ENCODE results near the gene PLA2G4E.
A peak's percentile ranks its signal among the peaks of the same experiment; 100 is the strongest.

Gene PLA2G4E

DNA sequence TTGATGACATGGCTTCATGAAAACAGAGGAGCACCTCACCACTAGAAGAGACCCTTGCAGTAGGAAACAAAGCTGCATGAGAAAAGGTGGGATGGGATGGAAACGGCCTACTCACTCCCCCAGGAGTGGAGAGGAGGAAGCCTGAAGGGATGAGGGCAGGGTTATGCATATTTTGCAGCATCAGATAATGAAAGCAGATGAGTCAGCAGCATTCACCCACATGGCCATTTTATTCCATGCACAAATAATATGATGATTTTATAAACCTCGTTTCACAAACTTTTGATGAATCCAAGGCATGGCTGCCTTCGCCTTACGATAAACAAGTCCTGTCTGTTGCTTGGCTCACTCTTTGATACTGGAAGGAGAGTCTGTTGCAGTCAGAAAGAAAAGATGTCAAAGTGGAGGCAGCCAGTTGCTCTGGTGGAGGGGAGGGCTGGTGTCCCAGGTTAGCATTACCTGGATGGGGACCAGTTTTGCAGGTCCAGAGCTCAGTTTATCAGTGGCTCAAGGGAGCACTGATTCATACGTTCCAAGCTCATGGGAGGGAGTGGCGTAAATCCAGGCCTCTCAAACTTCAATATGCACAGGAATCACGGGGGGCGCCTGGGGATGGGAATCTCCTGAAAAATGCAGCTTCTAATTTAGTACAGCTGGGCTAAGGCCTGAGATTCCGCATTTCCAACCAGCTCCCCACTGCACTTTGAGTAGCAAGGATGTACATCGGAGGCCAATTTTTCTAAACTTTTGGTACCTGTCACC, 39.3 kb downstream of the PLA2G4E start:
- no peak overlapping the region for H3K9ac ChIP-seq (ENCODE audit: low read depth, low read length)
- no peak overlapping the region for H3K27ac ChIP-seq (ENCODE audit: low read depth, low read length)
- H3K36me3 ChIP-seq (ENCODE audit: control insufficient read depth, insufficient read depth, low read length): no peaks in the 10 kb centered on the region
- no peaks in the 10 kb centered on the region for H3K27me3 ChIP-seq (ENCODE audit: control insufficient read depth, insufficient read depth, low read length)
- no peak overlapping the region for H3K4me3 ChIP-seq (ENCODE audit: low read depth, low read length)
- H3K9me3 ChIP-seq (ENCODE audit: control insufficient read depth, insufficient read depth, low read length): no peaks in the 10 kb centered on the region
- H3K4me1 ChIP-seq (ENCODE audit: control insufficient read depth, insufficient read depth, low read length): no peaks in the 10 kb centered on the region

DNA sequence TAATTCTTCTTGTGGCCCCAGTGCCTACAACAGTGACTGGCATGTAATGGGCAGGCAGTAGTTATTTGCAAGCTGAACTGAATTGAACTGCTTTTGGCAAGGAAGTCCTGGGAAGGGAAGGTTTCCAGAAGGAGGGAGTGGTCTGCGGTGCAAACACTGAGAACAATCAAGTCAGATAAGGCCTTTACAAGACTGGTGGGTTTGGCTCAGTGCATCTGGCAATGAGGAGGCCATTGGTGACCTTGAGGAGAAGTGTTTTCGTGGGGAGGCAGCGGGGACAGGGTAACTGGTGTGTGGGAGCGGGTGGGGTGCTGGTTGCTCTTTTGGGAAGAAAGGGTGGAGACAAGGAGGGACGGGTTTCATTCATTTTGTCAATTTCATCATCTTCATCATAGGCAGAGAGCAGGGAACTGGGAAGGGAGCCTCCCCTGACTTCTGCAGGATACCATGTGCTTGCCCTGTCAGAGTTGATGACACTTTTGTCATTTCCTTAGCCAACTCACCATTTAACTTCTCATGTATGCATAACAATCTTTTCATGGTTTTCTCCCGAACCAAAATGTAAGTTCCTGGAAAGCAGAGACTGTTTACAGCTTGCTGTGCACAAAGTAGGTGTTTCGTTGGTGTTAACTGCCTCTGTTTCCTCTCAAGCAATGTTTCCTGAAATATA, 40.1 kb downstream of the PLA2G4E start:
- Histone ChIP-seq H3K9ac (ENCODE audit: low read depth, low read length) (no peak overlapping the region), H3K4me1 (ENCODE audit: control insufficient read depth, insufficient read depth, low read length) (no peaks in the 10 kb centered on the region), H3K9me3 (ENCODE audit: control insufficient read depth, insufficient read depth, low read length) (no peaks in the 10 kb centered on the region), H3K27ac (ENCODE audit: low read depth, low read length) (no peak overlapping the region), H3K27me3 (ENCODE audit: control insufficient read depth, insufficient read depth, low read length) (no peaks in the 10 kb centered on the region), H3K36me3 (ENCODE audit: control insufficient read depth, insufficient read depth, low read length) (no peaks in the 10 kb centered on the region), H3K4me3 (ENCODE audit: low read depth, low read length) (no peak overlapping the region)

DNA sequence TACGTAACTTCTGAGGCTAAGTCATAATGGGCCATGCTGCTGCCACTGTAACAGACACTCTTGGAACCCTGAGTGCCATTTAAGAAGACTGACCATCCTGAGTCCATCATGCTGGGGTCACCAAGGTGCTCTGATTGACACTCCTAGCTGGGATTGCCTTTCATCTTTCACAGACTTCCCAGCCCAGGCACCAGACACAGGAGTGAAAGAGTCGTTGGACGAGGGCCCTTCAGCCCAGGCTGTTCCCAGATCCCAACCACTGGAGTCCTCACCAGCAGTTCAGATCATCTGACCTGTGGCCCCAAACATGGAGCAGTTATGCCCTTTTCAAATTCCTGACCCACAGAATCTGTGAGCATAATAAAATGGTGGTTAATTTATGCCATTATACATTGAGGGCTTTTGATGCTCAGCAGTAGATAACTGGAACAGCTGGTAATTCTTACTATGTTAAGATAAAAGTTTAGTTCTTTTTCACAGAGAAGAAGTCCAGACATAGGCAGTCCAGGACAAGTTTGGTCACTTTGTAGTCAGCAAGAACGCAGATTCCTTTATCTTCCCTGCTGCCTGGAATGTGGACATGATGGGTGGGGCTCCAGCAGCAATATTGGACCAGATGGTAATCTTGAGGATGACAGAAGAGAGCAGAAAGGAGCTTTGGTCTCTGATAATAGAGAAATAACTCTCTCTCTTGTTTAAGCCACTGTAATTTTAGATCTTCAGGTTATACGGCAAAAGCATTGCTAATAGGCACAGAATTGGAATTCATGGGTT, 41.2 kb downstream of the PLA2G4E start:
- no peak overlapping the region for H3K27ac ChIP-seq (ENCODE audit: low read depth, low read length)

DNA sequence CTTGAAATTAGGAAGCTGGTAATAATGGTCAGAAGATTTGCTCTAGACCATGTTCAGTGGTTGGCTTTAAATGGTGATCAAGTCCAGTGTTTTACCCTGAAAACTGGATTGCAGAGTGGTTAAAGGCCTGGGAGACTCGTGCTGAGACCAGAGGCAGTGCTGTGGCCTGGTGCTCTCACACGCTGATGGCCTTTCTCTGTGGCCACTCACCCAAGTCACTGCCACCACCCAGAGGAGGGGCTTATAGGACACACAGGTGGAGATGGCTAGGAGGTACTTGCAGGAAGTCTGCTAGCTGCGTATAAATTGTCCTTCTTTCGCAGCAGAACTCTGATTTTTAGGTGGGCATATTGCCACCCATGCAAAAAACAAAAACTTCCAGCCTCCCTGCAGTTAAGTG, 42.3 kb downstream of the PLA2G4E start:
- no peaks in the 10 kb centered on the region for H3K27me3 ChIP-seq (ENCODE audit: control insufficient read depth, insufficient read depth, low read length)
- no peaks in the 10 kb centered on the region for H3K4me1 ChIP-seq (ENCODE audit: control insufficient read depth, insufficient read depth, low read length)
- H3K4me3 ChIP-seq (ENCODE audit: low read depth, low read length): no peak overlapping the region
- H3K36me3 ChIP-seq (ENCODE audit: control insufficient read depth, insufficient read depth, low read length): no peaks in the 10 kb centered on the region
- no peak overlapping the region for H3K27ac ChIP-seq (ENCODE audit: low read depth, low read length)
- no peak overlapping the region for H3K9ac ChIP-seq (ENCODE audit: low read depth, low read length)
- no peaks in the 10 kb centered on the region for H3K9me3 ChIP-seq (ENCODE audit: control insufficient read depth, insufficient read depth, low read length)

More for the DNA sequence above, 41.2 kb downstream of the PLA2G4E start:
- H3K9me3 ChIP-seq (ENCODE audit: control insufficient read depth, insufficient read depth, low read length): no peaks in the 10 kb centered on the region
- H3K27me3 ChIP-seq (ENCODE audit: control insufficient read depth, insufficient read depth, low read length): no peaks in the 10 kb centered on the region
- H3K4me1 ChIP-seq (ENCODE audit: control insufficient read depth, insufficient read depth, low read length): no peaks in the 10 kb centered on the region
- H3K4me3 ChIP-seq (ENCODE audit: low read depth, low read length): no peak overlapping the region
- no peak overlapping the region for H3K9ac ChIP-seq (ENCODE audit: low read depth, low read length)
- H3K36me3 ChIP-seq (ENCODE audit: control insufficient read depth, insufficient read depth, low read length): no peaks in the 10 kb centered on the region

DNA sequence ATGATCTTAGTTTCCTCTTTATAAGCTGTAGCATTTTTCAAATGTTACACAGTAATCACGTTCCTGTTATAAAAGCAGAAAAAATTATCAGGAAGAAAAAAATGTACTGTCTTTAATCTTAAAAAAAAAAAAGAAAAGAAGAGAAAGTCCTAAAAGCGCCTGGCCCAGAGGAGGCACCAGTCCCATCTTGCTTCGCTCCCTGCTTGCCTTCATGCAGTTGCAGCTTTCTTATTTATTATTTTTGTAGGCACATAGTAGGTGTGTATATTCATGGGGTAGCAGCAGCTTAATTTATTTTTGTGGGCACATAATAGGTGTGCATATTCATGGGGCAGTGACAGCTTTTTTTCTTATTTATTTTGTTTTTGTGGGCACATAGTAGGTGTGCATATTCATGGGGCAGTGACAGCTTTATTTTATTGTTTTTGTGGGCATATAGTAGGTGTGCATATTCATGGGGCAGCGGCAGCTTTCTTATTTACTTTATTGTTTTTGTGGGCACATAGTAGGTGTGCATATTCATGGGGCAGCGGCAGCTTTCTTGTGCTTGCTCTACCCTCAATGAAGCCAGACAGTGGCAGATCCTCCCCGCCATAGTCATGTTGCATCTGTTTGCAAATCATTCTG, 43.0 kb downstream of the PLA2G4E start:
- Histone ChIP-seq H3K4me3 (ENCODE audit: low read depth, low read length) (no peak overlapping the region), H3K4me1 (ENCODE audit: control insufficient read depth, insufficient read depth, low read length) (peaks cover 2% of the 10 kb centered on the region), H3K9ac (ENCODE audit: low read depth, low read length) (no peak overlapping the region), H3K27ac (ENCODE audit: low read depth, low read length) (no peak overlapping the region), H3K9me3 (ENCODE audit: control insufficient read depth, insufficient read depth, low read length) (no peaks in the 10 kb centered on the region), H3K36me3 (ENCODE audit: control insufficient read depth, insufficient read depth, low read length) (no peaks in the 10 kb centered on the region), H3K27me3 (ENCODE audit: control insufficient read depth, insufficient read depth, low read length) (no peaks in the 10 kb centered on the region)

DNA sequence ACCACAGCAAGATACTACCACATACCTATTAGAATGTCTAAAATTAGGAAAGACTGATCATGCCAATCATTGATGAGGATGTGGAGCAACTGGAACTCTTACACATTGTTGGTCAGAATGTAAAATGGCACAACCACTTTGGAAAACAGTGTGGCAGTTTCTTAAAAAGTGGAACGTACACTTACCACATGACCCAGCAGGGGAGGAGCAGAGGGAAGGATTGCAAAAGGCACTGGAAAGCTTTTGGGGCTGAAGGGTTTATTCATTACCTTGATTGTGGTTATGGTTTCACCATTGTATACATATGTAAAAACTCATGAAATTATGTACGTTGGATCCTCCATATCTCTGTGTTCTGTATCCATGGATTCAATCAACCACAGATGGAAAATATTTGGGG, 45.2 kb downstream of the PLA2G4E start:
- H3K36me3 ChIP-seq (ENCODE audit: control insufficient read depth, insufficient read depth, low read length): no peaks in the 10 kb centered on the region
- no peaks in the 10 kb centered on the region for H3K9me3 ChIP-seq (ENCODE audit: control insufficient read depth, insufficient read depth, low read length)
- H3K4me1 ChIP-seq (ENCODE audit: control insufficient read depth, insufficient read depth, low read length): peaks cover 11% of the 10 kb centered on the region
- H3K9ac ChIP-seq (ENCODE audit: low read depth, low read length): no peak overlapping the region
- no peaks in the 10 kb centered on the region for H3K27me3 ChIP-seq (ENCODE audit: control insufficient read depth, insufficient read depth, low read length)
- no peak overlapping the region for H3K4me3 ChIP-seq (ENCODE audit: low read depth, low read length)
- no peak overlapping the region for H3K27ac ChIP-seq (ENCODE audit: low read depth, low read length)

DNA sequence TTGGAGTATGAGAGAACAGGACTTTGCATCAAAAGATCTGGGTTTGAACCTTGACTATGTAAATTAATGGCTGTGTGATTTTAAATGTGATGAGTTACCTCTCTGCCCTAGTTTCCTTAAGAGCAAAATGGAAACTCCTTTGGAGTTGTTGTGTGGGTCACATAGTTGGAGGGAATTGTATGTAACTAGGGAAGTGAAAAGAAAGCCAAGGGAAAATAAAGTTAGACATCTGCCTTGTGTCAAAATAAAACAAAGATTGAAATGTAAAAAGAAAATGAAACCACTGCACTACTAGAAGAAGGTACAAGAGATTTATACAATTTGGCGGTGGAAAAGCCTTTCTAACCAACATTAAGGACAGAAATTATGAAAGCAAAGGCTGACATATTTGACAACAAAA, 46.8 kb downstream of the PLA2G4E start:
- no peaks in the 10 kb centered on the region for H3K36me3 ChIP-seq (ENCODE audit: control insufficient read depth, insufficient read depth, low read length)
- H3K27ac ChIP-seq (ENCODE audit: low read depth, low read length): no peak overlapping the region
- H3K9me3 ChIP-seq (ENCODE audit: control insufficient read depth, insufficient read depth, low read length): no peaks in the 10 kb centered on the region
- H3K9ac ChIP-seq (ENCODE audit: low read depth, low read length): no peak overlapping the region
- no peak overlapping the region for H3K4me3 ChIP-seq (ENCODE audit: low read depth, low read length)
- peaks cover 23% of the 10 kb centered on the region for H3K4me1 ChIP-seq (ENCODE audit: control insufficient read depth, insufficient read depth, low read length)
- no peaks in the 10 kb centered on the region for H3K27me3 ChIP-seq (ENCODE audit: control insufficient read depth, insufficient read depth, low read length)

DNA sequence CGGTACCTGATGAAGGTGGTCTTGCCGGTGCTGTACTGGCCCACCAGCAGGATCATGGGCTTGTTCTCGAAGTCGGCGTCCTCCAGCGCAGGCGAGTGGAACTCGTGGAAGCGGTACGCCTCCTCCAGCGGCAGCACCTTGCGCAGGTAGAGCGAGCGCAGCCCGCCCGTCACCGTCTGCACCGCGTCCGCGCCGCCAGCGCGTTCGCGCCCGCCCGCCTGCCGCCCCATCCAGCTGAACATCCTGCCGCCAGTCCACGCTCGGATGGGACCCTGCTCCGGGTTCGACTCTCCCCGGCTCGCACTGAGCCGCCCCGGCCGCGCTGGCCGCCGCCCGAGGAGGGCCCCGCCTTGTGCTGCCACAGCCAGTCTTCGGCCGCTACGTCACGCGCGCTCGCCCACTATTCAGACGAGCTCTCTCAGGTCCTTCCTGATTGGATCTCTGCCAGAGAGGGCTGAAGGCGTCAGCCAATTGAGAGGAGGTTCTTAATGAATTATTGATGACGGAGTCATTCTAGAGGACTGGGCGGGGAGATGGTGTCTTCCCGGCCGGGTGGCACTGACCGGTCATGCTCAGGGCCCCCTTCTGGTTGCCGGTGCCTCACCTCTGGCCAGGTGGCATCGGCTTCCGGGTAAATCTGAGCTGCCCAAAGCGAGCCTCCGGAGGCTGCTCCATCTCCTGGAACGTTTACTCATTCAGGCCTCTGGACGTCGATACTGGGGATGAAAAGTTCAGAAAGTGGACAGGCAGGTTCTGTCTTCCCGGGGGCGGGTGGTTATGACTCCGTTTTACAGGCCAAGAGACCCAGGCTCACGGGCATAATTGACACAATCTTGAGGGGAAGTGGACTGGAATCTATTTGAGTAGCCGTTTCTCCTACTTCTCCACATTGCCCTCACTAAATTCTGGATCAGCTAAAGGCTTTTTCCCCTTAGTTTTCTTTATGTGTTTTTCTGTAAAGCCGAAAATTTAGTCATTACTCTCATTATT, 48.3 kb downstream of the PLA2G4E start, which contains the start of gene EHD4:
Gene EHD4, minus strand, starts transcription at position 305 of the 990 bp plus-strand sequence. Its CDS starts 63 bp downstream, at position 242.
- Histone ChIP-seq H3K27ac (ENCODE audit: low read depth, low read length) (peak within 1 kb of the TSS; percentile 93), H3K36me3 (ENCODE audit: control insufficient read depth, insufficient read depth, low read length) (no peaks in the 10 kb centered on the region), H3K4me3 (ENCODE audit: low read depth, low read length) (peak within 1 kb of the TSS; percentile 72), H3K9me3 (ENCODE audit: control insufficient read depth, insufficient read depth, low read length) (no peaks in the 10 kb centered on the region), H3K4me1 (ENCODE audit: control insufficient read depth, insufficient read depth, low read length) (peaks cover 23% of the 10 kb centered on the region), H3K27me3 (ENCODE audit: control insufficient read depth, insufficient read depth, low read length) (no peaks in the 10 kb centered on the region), H3K9ac (ENCODE audit: low read depth, low read length) (peak within 1 kb of the TSS; percentile 78)

DNA sequence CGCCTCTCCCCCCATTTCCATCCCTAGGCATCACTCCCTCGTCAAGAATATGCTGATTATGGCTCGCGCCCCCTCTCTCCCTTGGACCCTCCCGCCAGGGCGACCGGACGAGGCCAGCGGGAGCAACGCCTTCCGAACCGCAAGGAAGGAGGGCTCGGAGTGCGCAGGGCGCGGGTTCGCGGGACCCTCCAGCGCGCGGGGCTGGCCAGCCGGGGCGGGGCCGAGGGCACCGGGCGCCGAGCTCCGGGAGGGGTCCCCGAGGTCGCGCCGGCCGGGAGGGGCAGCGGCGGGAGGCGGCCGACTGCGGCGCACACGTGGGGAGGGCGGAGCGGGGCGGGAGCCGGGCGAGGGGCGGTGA, 49.0 kb downstream of the PLA2G4E start:
- Histone ChIP-seq H3K27me3 (ENCODE audit: control insufficient read depth, insufficient read depth, low read length) (no peaks in the 10 kb centered on the region), H3K36me3 (ENCODE audit: control insufficient read depth, insufficient read depth, low read length) (no peaks in the 10 kb centered on the region), H3K9ac (ENCODE audit: low read depth, low read length) (peak overlapping the region; percentile 78), H3K27ac (ENCODE audit: low read depth, low read length) (peak overlapping the region; percentile 93), H3K4me3 (ENCODE audit: low read depth, low read length) (peak overlapping the region; percentile 72), H3K9me3 (ENCODE audit: control insufficient read depth, insufficient read depth, low read length) (no peaks in the 10 kb centered on the region), H3K4me1 (ENCODE audit: control insufficient read depth, insufficient read depth, low read length) (peaks cover 23% of the 10 kb centered on the region)
